GM19324 (cell line): ENCODE data around the gene FAM120B.
"Not testable (repeated sequence)": the region's sequence is repeated elsewhere in the genome, so short reads cannot be mapped to it uniquely, and the experiment has no call there.

ENCODE experiments used
- ATAC-seq: cut with Tn5 transposase; IDR thresholded peaks from one replicate; pipeline ENCODE4 v1.9.1; 2021; ENCODE audit warnings: mild to moderate bottlenecking, moderate library complexity; ENCODE audit not compliant: unreplicated experiment, low FRiP score

Gene FAM120B

DNA sequence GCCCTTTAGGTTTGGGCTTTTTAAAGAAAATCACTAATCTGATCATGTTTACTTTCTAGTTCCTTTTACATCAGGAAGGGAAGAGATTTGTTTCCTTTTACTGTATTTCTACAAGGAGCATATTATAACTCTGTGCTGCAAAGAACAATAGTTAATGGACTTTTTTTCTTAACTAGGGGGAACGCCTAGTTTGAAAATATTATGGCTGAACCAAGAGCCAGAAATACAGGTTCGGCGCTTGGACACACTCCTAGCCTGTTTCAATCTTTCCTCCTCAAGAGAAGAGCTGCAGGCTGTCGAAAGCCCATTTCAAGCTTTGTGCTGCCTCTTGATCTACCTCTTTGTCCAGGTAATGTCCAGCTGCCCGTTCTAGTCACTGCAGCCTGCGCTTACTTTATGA is 41.4 kb downstream of the FAM120B start:
- ATAC-seq: no peak

DNA sequence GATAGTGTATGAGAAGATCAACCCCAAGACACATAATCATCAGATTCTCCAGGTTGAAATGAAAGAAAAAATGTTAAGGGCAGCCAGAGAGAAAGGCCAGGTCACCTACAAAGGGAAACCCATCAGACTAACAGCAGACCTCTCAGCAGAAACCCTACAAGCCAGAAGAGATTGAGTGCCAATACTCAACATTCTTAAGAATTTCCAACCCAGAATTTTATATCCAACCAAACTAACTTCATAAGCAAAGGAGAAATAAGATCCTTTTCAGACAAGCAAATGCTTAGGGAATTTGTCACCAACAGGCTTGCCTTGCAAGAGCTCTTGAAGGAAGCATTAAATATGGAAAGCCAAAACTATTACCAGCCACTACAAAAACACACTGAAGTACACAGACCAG is 44.9 kb downstream of the FAM120B start:
- not testable (repeated sequence) for ATAC-seq

DNA sequence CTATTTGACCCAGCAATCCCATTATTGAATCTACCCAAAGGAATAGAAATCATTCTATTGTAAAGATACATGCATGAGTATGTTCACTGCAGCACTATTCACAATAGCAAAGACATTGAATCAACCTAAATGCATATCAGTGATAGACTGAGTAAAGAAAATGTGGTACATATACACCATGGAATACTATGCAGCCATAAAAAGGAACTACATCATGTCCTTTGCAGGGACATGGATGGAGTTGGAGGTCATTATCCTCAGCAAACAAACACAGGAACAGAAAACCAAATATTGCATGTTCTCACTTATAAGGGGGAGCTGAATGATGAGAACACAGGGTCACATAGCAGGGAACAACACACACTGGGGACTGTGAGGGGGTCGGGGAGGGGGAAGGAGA is 48.6 kb downstream of the FAM120B start:
- ATAC-seq: not testable (repeated sequence)

DNA sequence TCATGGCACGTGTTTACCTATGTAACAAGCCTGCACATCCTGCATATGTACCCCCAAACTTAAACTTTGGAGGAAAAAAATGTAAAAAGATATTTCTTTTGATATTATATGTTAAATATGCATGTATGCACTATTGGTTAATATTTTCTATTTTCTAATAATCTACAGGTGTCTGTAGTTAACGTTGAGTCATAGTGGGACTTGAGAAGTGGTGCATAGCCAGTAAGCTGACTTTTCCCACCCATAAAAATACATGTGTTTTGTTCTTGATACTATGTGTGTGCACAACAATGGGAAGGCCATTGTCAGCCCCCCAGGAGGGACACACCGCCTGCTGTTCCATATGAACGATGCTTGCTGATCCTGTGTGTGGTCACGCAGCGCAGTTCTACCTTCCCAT is 49.1 kb downstream of the FAM120B start:
- ATAC-seq: no peak

DNA sequence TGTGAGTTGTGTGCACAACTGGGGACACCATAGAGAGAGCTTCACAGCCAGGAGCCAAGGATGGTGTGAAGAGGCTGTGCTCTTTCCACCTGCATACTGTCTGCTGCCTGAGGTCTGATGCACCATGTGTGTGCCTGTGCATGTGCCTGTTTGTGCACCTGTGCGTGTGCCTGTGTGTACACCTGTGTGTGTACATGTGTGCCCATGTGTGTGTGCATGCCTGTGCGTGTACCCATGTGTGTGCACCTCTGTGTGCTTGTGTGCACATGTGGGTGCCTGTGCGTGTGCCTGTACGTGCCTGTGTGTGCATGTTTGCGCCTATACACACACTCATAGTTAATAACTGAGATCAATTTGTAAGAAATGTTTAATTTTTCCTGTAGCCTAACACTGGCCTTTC is 51.3 kb downstream of the FAM120B start:
- no peak for ATAC-seq

DNA sequence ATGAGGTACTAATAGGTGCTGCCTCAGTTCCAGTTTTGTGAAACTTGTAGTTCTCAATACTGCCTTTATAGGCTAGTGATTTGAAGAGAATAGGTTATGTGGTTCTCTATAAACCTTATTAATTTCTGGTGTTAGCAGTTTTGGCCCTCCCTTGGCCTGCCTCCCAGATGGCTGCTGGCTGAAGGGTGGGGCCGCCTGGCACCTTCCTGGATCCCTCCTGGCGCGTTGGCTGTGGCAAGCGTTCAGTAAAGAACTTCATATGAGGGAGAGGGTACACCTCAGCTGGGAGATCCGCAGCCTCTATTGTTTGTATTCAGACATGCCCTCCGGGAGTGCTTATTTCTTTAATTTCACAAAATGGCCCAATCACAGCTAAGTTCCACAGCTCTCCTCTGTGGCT is 51.9 kb downstream of the FAM120B start:
- ATAC-seq: no peak

DNA sequence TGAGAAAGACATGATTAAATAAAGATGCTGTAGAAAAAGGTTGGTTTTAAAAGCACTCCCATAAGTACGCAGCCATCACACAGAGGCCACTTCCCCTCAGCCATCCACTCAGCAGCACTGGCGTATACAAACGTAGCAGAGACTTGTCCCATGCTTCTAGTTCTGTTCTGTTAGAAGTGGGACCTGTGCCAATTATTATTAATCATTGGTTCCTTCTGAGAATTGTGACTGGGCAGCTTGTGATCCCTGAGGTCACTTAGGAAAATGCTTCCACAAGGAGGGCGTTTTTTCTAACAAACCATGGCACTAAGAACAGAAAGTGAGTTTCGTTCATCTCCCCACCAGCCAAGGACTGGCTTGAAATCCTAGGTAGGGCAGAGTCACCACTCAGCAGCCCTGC is 53.9 kb downstream of the FAM120B start:
- no peak for ATAC-seq

DNA sequence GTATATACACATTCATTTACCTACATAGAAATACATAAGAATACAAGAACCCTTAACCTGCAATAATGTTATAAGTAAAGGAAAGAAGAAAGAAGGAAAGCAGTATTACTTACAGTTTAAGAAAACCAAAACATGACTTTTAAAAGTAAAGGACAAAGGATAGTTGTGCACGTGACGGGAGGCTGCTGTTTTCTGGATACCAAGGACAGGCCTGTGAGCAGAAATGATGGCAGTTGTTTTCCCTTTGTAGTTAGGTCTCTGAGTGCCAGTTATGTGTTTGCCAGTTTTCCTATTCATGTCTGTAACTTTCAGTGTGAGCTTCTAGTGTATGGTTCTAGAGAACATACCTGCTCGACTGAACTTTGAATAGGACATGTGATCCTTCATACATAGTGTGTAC is 54.8 kb downstream of the FAM120B start:
- no peak for ATAC-seq

DNA sequence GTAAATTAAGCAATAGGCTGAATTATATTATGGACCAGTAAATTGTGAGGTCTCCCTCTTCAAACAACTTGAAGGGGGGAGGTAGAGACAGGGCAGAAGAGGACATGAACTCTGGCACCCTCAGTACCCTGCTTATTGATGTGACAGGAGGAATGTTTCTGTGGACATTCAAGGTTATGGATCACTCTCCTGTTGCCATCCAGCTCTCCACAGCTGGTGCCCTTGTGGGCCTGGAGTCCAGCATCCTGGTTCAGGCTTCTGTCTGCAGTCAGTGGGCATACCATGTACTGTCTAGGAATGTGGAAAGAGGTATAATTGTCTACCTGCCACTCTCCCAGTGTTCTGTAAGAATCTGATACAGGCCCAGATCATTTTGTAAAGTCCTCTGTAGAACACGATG is 55.6 kb downstream of the FAM120B start:
- no peak for ATAC-seq

DNA sequence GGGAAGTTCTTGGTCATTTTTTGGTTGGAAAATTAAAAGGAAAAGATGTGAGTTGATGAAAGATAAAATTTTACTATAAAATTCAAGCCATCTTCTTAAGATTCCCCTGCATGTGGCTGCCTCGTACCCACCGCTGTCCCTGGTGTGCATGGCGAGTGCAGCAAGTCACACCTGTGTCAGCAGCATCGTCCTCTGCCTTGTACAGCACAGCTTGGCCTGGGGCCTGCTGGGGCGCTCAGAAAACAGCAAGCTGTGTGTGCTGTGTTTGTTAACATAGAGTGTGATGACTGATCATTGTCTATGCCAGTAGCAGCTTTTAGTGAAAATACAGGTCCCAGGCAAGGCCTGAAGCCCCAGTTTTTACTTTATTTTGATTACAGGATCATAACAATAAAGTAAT is 56.7 kb downstream of the FAM120B start:
- ATAC-seq: no peak

DNA sequence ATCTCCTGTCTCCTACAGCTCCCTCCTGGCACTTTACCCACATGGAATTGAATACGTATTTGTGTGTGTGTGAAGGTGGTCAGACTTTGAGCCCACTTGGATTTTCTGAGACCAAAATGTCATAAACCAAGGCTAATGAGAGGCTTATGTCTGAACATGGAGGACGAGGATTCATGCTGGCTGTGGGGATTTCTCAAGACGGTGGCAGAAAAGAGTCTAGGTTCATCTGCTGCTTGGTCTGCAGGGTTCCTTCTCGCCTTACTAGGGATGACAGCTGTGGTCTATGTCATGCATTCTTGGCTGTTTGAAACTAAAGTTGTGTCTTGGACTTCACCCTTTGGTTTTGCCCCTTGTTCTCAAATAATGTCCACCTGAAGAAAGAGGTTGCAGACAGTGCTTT is 58.6 kb downstream of the FAM120B start:
- no peak for ATAC-seq

DNA sequence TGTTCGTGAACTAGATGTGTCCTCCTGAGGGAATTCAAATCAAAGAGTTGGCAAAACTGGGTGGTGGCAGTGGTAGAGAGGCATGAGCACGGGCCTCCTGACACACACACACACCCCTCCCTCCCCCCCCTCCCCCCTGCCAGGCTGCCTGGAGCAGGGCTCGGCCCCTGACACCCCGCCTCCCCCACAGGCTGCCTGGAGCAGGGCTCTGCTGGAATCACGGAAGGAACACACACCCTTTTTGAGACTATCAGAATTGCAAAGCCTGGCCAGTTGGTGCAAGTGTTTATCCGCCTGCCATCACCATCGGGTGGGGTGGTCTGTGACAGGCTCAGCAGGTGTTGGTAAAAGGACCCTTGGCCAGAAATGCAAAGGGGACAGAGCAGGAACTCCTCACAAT is 59.0 kb downstream of the FAM120B start:
- no peak for ATAC-seq

DNA sequence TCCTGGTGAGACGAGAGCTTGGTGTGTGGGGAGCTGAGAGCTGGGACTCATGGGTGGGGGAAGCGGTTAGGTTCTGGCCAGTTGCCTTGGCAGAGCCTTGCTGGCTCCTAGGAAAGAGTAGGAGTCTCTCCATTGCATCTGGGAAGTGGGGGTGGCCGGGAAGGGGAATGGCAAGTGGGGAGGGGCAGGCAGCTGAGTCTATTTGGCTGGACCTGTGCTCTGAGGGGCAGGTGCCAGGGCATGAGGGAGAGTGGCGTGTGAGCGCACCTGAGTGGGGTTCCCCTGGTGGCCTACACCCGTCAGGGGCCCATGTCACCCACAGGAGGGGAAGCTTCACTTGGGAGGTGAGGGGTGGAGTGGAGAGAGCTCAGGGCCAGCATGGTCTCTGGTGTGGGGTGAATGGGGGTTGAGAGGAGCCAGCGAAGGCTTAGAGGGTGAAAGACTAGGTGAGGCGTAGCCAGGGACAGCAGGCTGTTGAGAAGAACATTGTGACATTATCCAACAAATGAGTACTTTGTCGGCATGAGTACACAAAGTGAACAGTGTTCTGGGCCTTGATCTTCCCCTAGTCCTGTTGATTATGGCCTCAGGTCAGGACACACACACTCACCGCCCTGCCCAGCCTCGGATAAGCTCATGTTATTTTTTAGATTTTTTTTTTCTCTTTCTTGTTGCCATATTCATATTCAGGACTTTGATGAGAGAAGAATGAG is 59.8 kb downstream of the FAM120B start:
- no peak for ATAC-seq

DNA sequence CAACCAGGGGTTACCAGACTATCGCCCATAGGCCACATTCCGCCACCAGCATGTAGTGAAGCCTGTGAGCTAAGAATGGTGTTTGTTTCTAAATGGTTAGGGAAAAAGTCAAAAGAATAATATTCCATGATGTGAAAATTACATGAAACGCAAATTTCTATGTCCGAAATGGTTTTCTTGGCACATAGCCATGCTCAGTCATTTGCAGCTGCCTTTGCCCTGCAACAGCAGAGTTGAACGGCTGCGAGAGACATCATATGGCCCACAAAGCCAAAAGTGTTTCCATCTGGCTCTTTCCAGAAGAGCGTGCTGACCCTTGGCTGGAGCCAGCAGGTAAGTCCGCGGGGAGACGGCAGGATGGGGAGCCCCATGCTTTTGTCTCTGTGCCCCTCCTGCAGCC is 60.7 kb downstream of the FAM120B start:
- ATAC-seq: no peak

DNA sequence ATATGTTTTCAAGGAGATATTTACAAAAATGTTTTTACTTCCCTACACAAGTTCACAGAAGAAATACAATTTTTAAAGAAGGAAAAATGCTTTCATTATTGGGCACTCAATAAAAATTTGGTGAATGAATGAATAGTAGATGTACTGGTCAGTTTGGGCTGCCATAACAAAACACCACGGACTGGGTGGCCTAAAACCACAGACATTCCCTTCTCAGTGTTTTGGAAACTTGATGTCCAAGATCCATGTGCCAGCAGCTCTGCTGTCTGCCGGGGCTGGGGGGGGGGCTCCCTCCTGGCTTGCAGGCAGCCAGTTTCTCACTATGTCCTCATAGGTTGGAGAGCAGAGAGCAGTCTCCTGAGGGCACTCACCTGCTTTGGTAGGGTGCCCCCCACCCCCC is 62.0 kb downstream of the FAM120B start:
- ATAC-seq: no peak

DNA sequence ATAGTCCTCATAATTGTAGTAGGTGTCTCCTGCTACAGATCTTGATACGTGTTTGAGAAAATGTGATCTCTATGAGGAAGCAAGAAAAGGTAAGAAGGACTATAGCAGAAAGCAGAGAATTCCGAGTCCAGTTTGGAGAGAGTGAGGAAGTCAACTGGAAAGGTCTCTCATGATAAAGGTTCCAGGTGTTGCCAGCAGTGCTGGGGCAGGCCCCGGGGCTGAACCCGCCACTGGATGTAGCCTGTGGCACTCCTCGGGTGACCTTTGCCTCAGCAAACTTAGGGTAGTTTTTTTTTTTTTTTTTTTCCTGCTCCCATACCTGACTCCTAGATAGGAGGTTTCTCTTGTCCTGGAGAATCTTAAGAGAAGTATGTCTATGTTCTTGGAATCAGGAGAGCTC is 62.8 kb downstream of the FAM120B start:
- ATAC-seq: no peak

DNA sequence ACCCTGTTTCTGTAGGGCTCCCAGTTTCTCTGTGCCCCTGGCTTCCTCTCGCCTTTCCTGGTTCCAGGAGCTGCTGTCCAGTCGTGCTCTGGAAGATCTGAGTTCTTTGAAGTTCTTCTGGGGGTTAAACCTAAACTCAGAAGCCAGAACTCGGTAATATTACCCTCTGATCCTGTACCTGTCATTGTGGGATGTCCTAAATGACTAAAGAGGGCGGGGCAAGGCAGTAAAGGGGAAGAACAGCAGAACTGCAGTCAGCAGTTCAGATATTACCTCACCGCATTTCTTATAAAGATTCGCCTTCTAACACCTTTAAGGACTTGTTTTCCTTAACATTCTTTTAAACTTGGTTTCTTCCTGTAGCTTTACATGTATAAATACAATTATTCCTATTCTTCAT is 63.9 kb downstream of the FAM120B start:
- no peak for ATAC-seq

DNA sequence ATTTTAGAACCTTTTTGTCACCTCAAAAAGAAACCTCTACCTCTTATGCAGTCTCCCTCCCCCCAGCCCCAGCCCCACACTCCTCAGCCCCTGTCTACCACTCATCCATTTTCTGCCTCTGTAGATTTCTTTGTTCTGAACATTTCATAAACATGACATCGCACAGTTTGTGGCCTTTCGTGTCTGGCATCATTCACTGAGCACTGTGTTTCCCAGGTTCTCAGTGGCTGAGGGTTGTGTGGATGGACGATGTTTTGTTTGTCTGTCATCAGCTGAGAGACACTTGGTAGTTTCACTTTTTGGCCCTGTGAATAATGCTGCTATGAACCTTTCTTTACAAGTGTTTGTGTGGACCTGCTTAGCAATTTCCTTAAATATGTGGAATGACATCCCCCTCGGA is 64.5 kb downstream of the FAM120B start:
- no peak for ATAC-seq

DNA sequence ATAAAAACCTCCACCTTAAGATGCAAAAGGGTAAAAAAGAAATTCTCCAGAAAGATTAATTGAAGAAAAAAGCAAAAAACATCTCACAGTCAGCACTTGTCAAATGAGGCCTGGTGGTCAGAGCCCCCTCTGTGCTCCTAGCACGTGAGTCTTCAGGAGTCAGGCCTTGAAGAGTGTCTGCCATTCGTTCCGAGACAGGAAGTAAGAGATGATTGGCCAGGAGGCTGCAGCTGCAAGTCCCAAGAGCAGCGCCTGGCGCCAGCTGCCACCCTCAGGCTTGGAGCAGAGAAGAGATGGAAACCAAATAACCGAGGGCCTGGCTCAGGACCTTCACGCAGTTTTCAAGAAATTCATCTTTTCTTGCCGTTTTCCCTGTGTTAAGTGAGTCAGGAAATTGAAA is 65.0 kb downstream of the FAM120B start:
- no peak for ATAC-seq

DNA sequence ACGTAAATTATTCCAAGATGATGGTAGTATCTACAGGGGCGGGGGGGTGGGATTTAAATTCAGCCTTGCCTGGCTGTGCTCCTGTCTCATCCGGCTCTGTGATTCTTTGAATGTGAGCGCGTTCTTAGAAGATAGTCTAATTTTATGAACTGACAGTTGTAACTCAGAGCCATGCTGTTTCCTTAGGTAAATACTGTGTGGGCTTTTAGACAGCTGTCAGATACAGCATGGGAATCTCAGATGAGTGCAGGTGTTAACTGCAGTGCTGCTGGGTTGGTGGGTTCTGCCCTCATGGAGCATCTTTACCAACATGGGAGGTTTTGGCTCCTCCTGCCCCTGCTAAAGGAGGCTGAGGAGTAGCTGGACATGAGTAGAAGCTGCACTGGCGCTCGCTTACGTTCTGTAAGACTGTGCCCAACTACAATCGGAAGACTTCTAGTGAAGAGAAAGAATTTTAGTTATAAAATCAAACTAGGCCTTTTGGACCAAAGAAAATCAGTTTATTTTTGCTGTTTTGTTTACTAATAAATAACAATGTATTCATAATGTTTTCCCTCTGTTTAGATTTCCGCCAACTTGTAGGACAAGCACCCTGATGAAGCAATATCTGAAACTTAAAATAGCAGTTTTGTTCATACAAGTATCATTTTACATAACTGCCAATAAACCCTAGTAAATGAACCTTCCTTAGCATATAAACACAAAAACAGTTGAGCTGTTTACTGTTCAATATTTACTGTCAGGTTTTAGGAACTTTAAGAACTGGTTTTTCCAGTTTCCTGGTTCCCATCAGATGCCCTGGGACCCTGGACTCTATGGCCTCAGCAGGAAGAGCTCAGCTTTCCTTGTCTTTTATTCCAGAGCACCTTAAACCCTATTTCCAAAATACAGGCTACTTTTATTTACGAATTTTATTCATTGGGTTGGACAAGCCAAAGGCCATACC is 66.1 kb downstream of the FAM120B start:
- no peak for ATAC-seq

DNA sequence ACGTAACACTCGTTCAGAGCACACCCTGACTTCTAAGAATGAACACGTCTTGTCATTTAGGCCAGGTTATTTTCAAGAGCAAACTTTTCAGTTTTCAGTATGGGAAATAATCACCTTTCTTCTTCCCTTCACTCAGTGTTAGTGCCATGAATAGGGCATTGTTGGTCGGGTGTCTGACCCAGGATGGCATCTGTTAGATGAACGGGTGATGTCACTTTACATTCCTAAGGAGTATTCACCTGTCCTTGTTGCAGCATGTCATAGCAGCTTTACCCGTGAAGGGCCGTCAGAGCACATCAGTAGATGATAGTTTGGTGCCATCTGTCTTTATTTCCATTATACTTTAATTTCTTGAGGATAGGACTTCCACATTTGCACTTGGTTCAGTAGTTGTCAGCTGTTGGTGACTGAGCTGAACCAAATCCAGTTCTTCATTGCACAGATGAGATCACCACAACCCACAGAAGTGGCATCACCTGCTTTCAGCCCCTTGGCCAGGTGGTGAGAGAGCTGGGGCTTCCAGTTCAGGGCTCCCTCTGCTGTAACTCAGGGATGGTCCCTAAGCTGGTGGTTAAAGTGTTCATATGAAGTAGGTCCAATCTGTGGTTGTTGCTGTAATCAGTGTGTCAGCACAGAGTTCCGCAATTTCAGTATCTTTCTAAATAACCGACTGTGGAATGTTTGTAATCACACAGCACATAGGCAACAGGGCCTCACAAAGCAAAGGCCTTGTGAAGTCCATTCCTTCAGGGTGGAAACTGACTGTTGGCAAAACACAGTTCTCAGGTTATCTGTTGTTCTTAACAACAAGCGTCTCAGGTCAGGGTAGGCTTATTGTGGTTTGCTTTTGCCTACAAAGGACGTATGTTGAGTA is 68.2 kb downstream of the FAM120B start:
- no peak for ATAC-seq
